MM.1S (cell line): ENCODE data around the gene NARF.

ENCODE experiments used
- DNase-seq: peaks from one replicate; pipeline ENCODE4 v3.0.0-alpha.2; 2015
- H2AFZ ChIP-seq: fragments of 300-600 bp; sonication (generic); 2 replicates; pipeline ENCODE4 v1.6.0; 2016; ENCODE audit warnings: antibody characterized with exemption, low read length
- H3F3A ChIP-seq: fragments of 300-600 bp; sonication (generic); 2 replicates; pipeline ENCODE4 v1.6.1; 2016; ENCODE audit warnings: mild to moderate bottlenecking, antibody characterized with exemption, low read length, moderate library complexity, mixed read lengths; ENCODE audit not compliant: insufficient read depth
- H3K27ac ChIP-seq: fragments of 300-600 bp; sonication (generic); 2 replicates; pipeline ENCODE4 v1.5.1; 2016; ENCODE audit warnings: mild to moderate bottlenecking, low read length
- H3K27me3 ChIP-seq: fragments of 300-600 bp; sonication (generic); replicated peaks from 2 replicates; pipeline ENCODE4 v1.6.0; 2016; ENCODE audit warnings: low read length; ENCODE audit not compliant: insufficient read depth
- H3K36me3 ChIP-seq: fragments of 300-600 bp; sonication (generic); replicated peaks from 2 replicates; pipeline ENCODE4 v1.6.1; 2016; ENCODE audit warnings: mild to moderate bottlenecking, low read length, mixed read lengths; ENCODE audit not compliant: insufficient read depth
- H3K4me1 ChIP-seq: fragments of 300-600 bp; sonication (generic); 2 replicates; pipeline ENCODE4 v1.6.1; 2016; ENCODE audit warnings: low read length, mixed read lengths
- H3K4me2 ChIP-seq: fragments of 300-600 bp; sonication (generic); 2 replicates; pipeline ENCODE4 v1.6.0; 2016; ENCODE audit warnings: low read depth, low read length
- H3K4me3 ChIP-seq: fragments of 300-600 bp; sonication (generic); 2 replicates; pipeline ENCODE4 v1.5.1; 2016; ENCODE audit warnings: low read length, mixed read lengths
- H3K79me2 ChIP-seq: fragments of 300-600 bp; sonication (generic); 2 replicates; pipeline ENCODE4 v1.6.1; 2016; ENCODE audit warnings: mixed run types, low read length, mixed read lengths
- H3K9ac ChIP-seq: fragments of 300-600 bp; sonication (generic); 2 replicates; pipeline ENCODE4 v1.6.1; 2016; ENCODE audit warnings: low read length, mixed read lengths
- H3K9me2 ChIP-seq: fragments of 300-600 bp; sonication (generic); replicated peaks from 2 replicates; pipeline ENCODE4 v1.6.1; 2016; ENCODE audit warnings: mild to moderate bottlenecking, low read length, mixed read lengths; ENCODE audit not compliant: insufficient read depth
- H3K9me3 ChIP-seq: fragments of 300-600 bp; sonication (generic); replicated peaks from 2 replicates; pipeline ENCODE4 v1.6.1; 2016; ENCODE audit warnings: mild to moderate bottlenecking, low read length, mixed read lengths; ENCODE audit not compliant: insufficient read depth
- H4K20me1 ChIP-seq: fragments of 300-600 bp; sonication (generic); 2 replicates; pipeline ENCODE4 v1.6.1; 2016; ENCODE audit warnings: mild to moderate bottlenecking, low read length, moderate library complexity, mixed read lengths; ENCODE audit not compliant: insufficient read depth
- CTCF ChIP-seq: fragments of 300-600 bp; sonication (generic); IDR thresholded peaks from 2 replicates; pipeline ENCODE4 v1.5.1; 2016; ENCODE audit warnings: antibody characterized with exemption, low read length, mixed read lengths
- EZH2 ChIP-seq: fragments of 300-600 bp; sonication (generic); optimal IDR thresholded peaks from 2 replicates; pipeline ENCODE3; 2017; ENCODE audit warnings: low read depth, mild to moderate bottlenecking, antibody characterized with exemption, low read length, mixed read lengths
- EZH2phosphoT487 ChIP-seq: fragments of 300-600 bp; sonication (generic); IDR thresholded peaks from 2 replicates; pipeline ENCODE4 v1.6.1; 2018; ENCODE audit warnings: antibody characterized with exemption, low read length

Gene NARF

GRCh38 chr17:82525712-82526111 lies 67.2 kb downstream of the NARF start:
- Histone ChIP-seq H4K20me1 (peaks cover 59% of the 10 kb centered on the region), H3F3A (peaks cover 2% of the 10 kb centered on the region; the same call in 1 of the 2 replicates), H3K4me3 (no peak overlapping the region), H3K36me3 (no peaks in the 10 kb centered on the region), H3K79me2 (peaks cover 100% of the 10 kb centered on the region), H2AFZ (no peak overlapping the region), H3K9me3 (no peaks in the 10 kb centered on the region), H3K4me2 (no peak overlapping the region), H3K9me2 (no peaks in the 10 kb centered on the region), H3K4me1 (0 out of 2 replicates have a peak, but pooled peaks cover 4% of the 10 kb centered on the region), H3K27me3 (no peaks in the 10 kb centered on the region), H3K9ac (no peak overlapping the region), H3K27ac (no peak overlapping the region)
- DNase-seq, result no peak
- TF ChIP-seq CTCF, result no peak
- TF ChIP-seq EZH2, result no peak
- no peak for TF ChIP-seq EZH2phosphoT487

DNA sequence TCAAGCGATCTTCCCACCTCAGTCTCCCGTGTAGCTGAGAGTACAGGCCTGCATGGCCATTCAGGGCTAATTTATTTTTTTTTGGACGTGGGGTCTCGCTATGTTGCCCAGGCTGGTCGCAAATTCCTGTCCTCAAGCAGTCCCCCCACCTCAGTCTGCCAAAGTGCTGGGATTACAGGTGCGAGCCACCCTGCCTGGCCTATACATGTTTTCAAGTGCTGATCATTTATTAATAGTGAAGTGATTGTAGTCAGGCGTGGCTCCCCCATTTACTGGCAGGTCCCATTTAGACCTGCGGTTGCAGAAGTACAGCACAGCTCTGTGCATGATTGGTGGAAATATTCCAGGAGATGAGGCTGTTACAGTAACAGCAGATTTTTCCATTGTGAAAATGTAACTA lies 69.4 kb downstream of the NARF start:
- no peak for DNase-seq
- H3K4me3 ChIP-seq, result no peak overlapping the region
- no peaks in the 10 kb centered on the region for H3K4me1 ChIP-seq
- no peak overlapping the region for H3K9ac ChIP-seq
- H3K4me2 ChIP-seq, result no peak overlapping the region
- no peak overlapping the region for H3K27ac ChIP-seq
- H3K27me3 ChIP-seq, result no peaks in the 10 kb centered on the region
- H4K20me1 ChIP-seq, result peaks cover 67% of the 10 kb centered on the region
- no peaks in the 10 kb centered on the region for H3F3A ChIP-seq
- TF ChIP-seq EZH2 (no peak), CTCF (no peak), EZH2phosphoT487 (no peak)
- H3K36me3 ChIP-seq, result no peaks in the 10 kb centered on the region
- H3K79me2 ChIP-seq, result peaks cover 100% of the 10 kb centered on the region
- H3K9me3 ChIP-seq, result no peaks in the 10 kb centered on the region
- no peak overlapping the region for H2AFZ ChIP-seq
- H3K9me2 ChIP-seq, result no peaks in the 10 kb centered on the region

DNA sequence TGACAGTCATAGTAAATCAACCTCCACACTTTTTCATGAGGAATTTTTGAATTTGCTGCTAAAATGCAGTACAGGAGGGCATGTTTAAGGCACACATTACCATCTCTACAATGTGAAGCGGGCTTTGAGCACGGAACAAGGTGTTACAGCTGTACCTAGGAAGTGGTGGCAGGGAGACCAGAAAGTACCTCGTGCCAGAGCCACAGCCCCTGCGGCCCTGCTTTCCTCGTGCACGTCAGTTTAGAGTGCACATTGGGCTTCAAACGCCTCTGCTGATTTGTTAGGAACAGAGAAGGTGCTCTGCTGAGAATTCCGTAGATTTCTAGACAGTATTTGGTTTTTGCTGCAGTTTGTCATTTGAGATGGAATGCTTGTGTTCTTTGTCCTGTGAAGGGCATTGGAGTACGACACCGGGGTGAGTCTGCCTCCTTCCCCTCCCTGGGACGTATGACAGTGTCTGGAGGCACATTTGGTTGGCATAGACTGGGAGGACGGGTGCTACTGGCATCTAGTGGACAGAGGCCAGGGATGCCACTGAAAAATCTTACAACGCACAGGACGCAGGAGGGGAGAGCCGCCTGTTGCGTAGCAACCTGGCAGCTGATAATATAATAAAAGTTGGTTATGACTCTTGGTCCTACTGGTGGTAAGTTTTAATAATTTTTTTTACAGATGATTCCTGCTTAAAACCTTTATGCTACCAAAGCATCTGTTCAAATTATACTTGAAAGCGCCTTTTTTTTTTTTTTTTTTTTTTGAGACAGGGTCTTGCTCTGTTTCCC lies 70.1 kb downstream of the NARF start:
- Histone ChIP-seq H3K9ac (no peak overlapping the region), H3F3A (peaks cover 4% of the 10 kb centered on the region), H3K4me1 (0 out of 2 replicates have a peak, but pooled peaks cover 2% of the 10 kb centered on the region), H3K4me2 (no peak overlapping the region), H3K79me2 (peaks cover 100% of the 10 kb centered on the region), H4K20me1 (peaks cover 65% of the 10 kb centered on the region), H3K9me2 (no peaks in the 10 kb centered on the region), H3K4me3 (no peak overlapping the region), H3K9me3 (no peaks in the 10 kb centered on the region), H3K27ac (no peak overlapping the region), H2AFZ (no peak overlapping the region), H3K27me3 (no peaks in the 10 kb centered on the region), H3K36me3 (no peaks in the 10 kb centered on the region)
- no peak for TF ChIP-seq EZH2phosphoT487
- TF ChIP-seq EZH2, result no peak
- 0 out of 2 replicates have a peak, but pooled peaks have one; percentile 8 for TF ChIP-seq CTCF
- DNase-seq, result no peak
